ENCODE data around the gene ITPR1. TPM values are rescaled to one million over a fixed set of nuclear protein-coding genes. Genes with fewer than 3 reads are reported as not detected.

Gene ITPR1
- total and polyA plus RNA-seq, 4 experiments from 2014 or later = 6.1 to 72.8 (median 44.2) TPM

GRCh38 chr3:4848176-4848825 lies 355.2 kb downstream of the ITPR1 start:
- intact Hi-C loops (cut with micrococcal nuclease) = no loop called here
- Mint-ChIP-seq H3K4me1 (peaks cover 67 to 86% (median 76%) of the 10 kb centered on the region in 4 donors), H3K4me3 (peak overlapping the region in 7 of 8 donors; percentile 8 to 81 (median 20)), H3K27me3 (no peaks in the 10 kb centered on the region), H3K27ac (peak overlapping the region; percentile 91 to 99 (median 94)), H3K36me3 (peaks cover 2 to 6% of the 10 kb centered on the region in 2 donors), H3K9me3 (no peaks in the 10 kb centered on the region)
- no peaks in the 10 kb centered on the region for H3K9me3 ChIP-seq (ENCODE audit: control insufficient read depth in 1 of 2, low read length in 2 of 2)
- H3K27me3 ChIP-seq (ENCODE audit: insufficient read depth, low read length) = no peaks in the 10 kb centered on the region
- CTCF ChIA-PET (ENCODE audit: partially characterized antibody) = interaction anchor here (0.7 to 2.3 kb wide), 3 partner anchors 14 to 137 kb away, joined by 3 to 5 read pairs (median 3); no protein-coding TSS in a partner anchor
- H3K4me1 ChIP-seq (ENCODE audit: insufficient read depth, low read length) = peaks cover 93% of the 10 kb centered on the region
- POLR2A ChIA-PET (ENCODE audit: partially characterized antibody) = interaction anchor here (1.2 to 6.3 kb wide), 2 partner anchors 13 to 26 kb away, joined by 4 to 42 read pairs; no protein-coding TSS in a partner anchor
- H3K27ac ChIP-seq (ENCODE audit: low read depth, low read length) = peak overlapping the region; percentile 69
- no peak for DNase-seq
- no peak overlapping the region for H3K4me3 ChIP-seq (ENCODE audit: low read length in 2 of 2)
- no peaks in the 10 kb centered on the region for H3K36me3 ChIP-seq (ENCODE audit: insufficient read depth, low read length)

- POLR2A ChIA-PET (ENCODE audit: partially characterized antibody) = interaction anchor here (0.7 to 6.3 kb wide), 7 partner anchors 14 to 135 kb away, joined by 3 to 42 read pairs (median 9); no protein-coding TSS in a partner anchor
Observed at GRCh38 chr3:4849136-4849535, 356.0 kb downstream of the ITPR1 start.

GRCh38 chr3:4849739-4850138 lies 356.6 kb downstream of the ITPR1 start:
- ChIA-PET POLR2A (ENCODE audit: partially characterized antibody) (interaction anchor here (0.7 to 6.3 kb wide), 8 partner anchors 15 to 134 kb away, joined by 3 to 42 read pairs (median 9); no protein-coding TSS in a partner anchor), CTCF (ENCODE audit: partially characterized antibody) (interaction anchor here (1.4 to 2.2 kb wide), 8 partner anchors 10 to 138 kb away, joined by 3 to 10 read pairs (median 5); no protein-coding TSS in a partner anchor)
- peaks cover 87% of the 10 kb centered on the region for H3K4me1 ChIP-seq (ENCODE audit: insufficient read depth, low read length)
- peak overlapping the region in 7 of 8 donors; percentile 21 to 81 (median 53) for H3K4me3 Mint-ChIP-seq
- no peaks in the 10 kb centered on the region for H3K27me3 ChIP-seq (ENCODE audit: insufficient read depth, low read length)
- no peaks in the 10 kb centered on the region for H3K36me3 ChIP-seq (ENCODE audit: insufficient read depth, low read length)
- no peak overlapping the region for H3K4me3 ChIP-seq (ENCODE audit: low read length in 2 of 2)
- DNase-seq = no peak
- peak overlapping the region; percentile 91 to 99 (median 97) for H3K27ac Mint-ChIP-seq
- peak overlapping the region; percentile 69 for H3K27ac ChIP-seq (ENCODE audit: low read depth, low read length)
- H3K4me1 Mint-ChIP-seq = peaks cover 70 to 90% (median 78%) of the 10 kb centered on the region in 4 donors
- intact Hi-C loops (cut with micrococcal nuclease) = no loop called here
- H3K9me3 Mint-ChIP-seq = no peaks in the 10 kb centered on the region
- H3K9me3 ChIP-seq (ENCODE audit: control insufficient read depth in 1 of 2, low read length in 2 of 2) = no peaks in the 10 kb centered on the region
- H3K27me3 Mint-ChIP-seq = no peaks in the 10 kb centered on the region
- H3K36me3 Mint-ChIP-seq = peaks cover 0 to 2% of the 10 kb centered on the region in 2 donors

More at GRCh38 chr3:4849136-4849535, 356.0 kb downstream of the ITPR1 start:
- H3K27ac Mint-ChIP-seq = peak overlapping the region; percentile 91 to 99 (median 94)
- peaks cover 0 to 2% of the 10 kb centered on the region in 2 donors for H3K36me3 Mint-ChIP-seq
- no peaks in the 10 kb centered on the region for H3K9me3 ChIP-seq (ENCODE audit: control insufficient read depth in 1 of 2, low read length in 2 of 2)
- no peak overlapping the region for H3K4me3 ChIP-seq (ENCODE audit: low read length in 2 of 2)
- H3K36me3 ChIP-seq (ENCODE audit: insufficient read depth, low read length) = no peaks in the 10 kb centered on the region
- H3K27me3 Mint-ChIP-seq = no peaks in the 10 kb centered on the region
- H3K9me3 Mint-ChIP-seq = no peaks in the 10 kb centered on the region
- H3K4me3 Mint-ChIP-seq = peak overlapping the region in 4 of 8 donors; percentile 4 to 81 (median 24)
- no peaks in the 10 kb centered on the region for H3K27me3 ChIP-seq (ENCODE audit: insufficient read depth, low read length)
- intact Hi-C loops (cut with micrococcal nuclease) = no loop called here
- no peak for DNase-seq
- peaks cover 93% of the 10 kb centered on the region for H3K4me1 ChIP-seq (ENCODE audit: insufficient read depth, low read length)
- CTCF ChIA-PET (ENCODE audit: partially characterized antibody) = interaction anchor here (1.5 to 1.8 kb wide), 4 partner anchors 15 to 138 kb away, joined by 3 to 7 read pairs (median 5); no protein-coding TSS in a partner anchor
- peak overlapping the region; percentile 69 for H3K27ac ChIP-seq (ENCODE audit: low read depth, low read length)
- H3K4me1 Mint-ChIP-seq = peaks cover 69 to 87% (median 78%) of the 10 kb centered on the region in 4 donors

GRCh38 chr3:4850211-4850927 lies 357.2 kb downstream of the ITPR1 start:
- Histone ChIP-seq H3K27me3 (ENCODE audit: insufficient read depth, low read length) (no peaks in the 10 kb centered on the region), H3K36me3 (ENCODE audit: insufficient read depth, low read length) (no peaks in the 10 kb centered on the region), H3K9me3 (ENCODE audit: control insufficient read depth in 1 of 2, low read length in 2 of 2) (no peaks in the 10 kb centered on the region), H3K4me3 (ENCODE audit: low read length in 2 of 2) (no peak overlapping the region), H3K4me1 (ENCODE audit: insufficient read depth, low read length) (peaks cover 81% of the 10 kb centered on the region), H3K27ac (ENCODE audit: low read depth, low read length) (peak overlapping the region; percentile 69)
- H3K36me3 Mint-ChIP-seq = peaks cover 2 to 5% of the 10 kb centered on the region in 2 donors
- intact Hi-C loops (cut with micrococcal nuclease) = no loop called here
- POLR2A ChIA-PET (ENCODE audit: partially characterized antibody) = interaction anchor here (0.7 to 6.3 kb wide), 11 partner anchors 10 to 134 kb away, joined by 3 to 42 read pairs (median 8); no protein-coding TSS in a partner anchor
- H3K4me1 Mint-ChIP-seq = peaks cover 70 to 90% (median 78%) of the 10 kb centered on the region in 4 donors
- DNase-seq = peak in 3 of 5 donors; percentile 35 to 67 (median 52)
- peak overlapping the region in 7 of 8 donors; percentile 23 to 81 (median 53) for H3K4me3 Mint-ChIP-seq
- H3K9me3 Mint-ChIP-seq = no peaks in the 10 kb centered on the region
- CTCF ChIA-PET (ENCODE audit: partially characterized antibody) = interaction anchor here (0.9 to 2.2 kb wide), 11 partner anchors 9 to 139 kb away, joined by 3 to 10 read pairs (median 4); no protein-coding TSS in a partner anchor
- peak overlapping the region; percentile 91 to 99 (median 97) for H3K27ac Mint-ChIP-seq
- H3K27me3 Mint-ChIP-seq = no peaks in the 10 kb centered on the region

- Histone ChIP-seq H3K4me1 (ENCODE audit: insufficient read depth, low read length) (peaks cover 81% of the 10 kb centered on the region), H3K27me3 (ENCODE audit: insufficient read depth, low read length) (no peaks in the 10 kb centered on the region), H3K4me3 (ENCODE audit: low read length in 2 of 2) (no peak overlapping the region), H3K9me3 (ENCODE audit: control insufficient read depth in 1 of 2, low read length in 2 of 2) (no peaks in the 10 kb centered on the region), H3K27ac (ENCODE audit: low read depth, low read length) (peak overlapping the region; percentile 69), H3K36me3 (ENCODE audit: insufficient read depth, low read length) (no peaks in the 10 kb centered on the region)
- peak; percentile 60 to 76 (median 63) for DNase-seq
- Mint-ChIP-seq H3K27me3 (no peaks in the 10 kb centered on the region), H3K4me1 (peaks cover 66 to 90% (median 77%) of the 10 kb centered on the region in 4 donors), H3K27ac (peak overlapping the region; percentile 91 to 99 (median 97)), H3K4me3 (peak overlapping the region in 6 of 8 donors; percentile 23 to 81 (median 46)), H3K9me3 (no peaks in the 10 kb centered on the region), H3K36me3 (peaks cover 4 to 9% of the 10 kb centered on the region in 2 donors)
- ChIA-PET POLR2A (ENCODE audit: partially characterized antibody) (interaction anchor here (0.8 to 6.3 kb wide), 9 partner anchors 11 to 133 kb away, joined by 3 to 42 read pairs (median 9); no protein-coding TSS in a partner anchor), CTCF (ENCODE audit: partially characterized antibody) (interaction anchor here (0.9 to 2.2 kb wide), 11 partner anchors 9 to 139 kb away, joined by 3 to 10 read pairs (median 4); no protein-coding TSS in a partner anchor)
- intact Hi-C loops (cut with micrococcal nuclease) = no loop called here
Observed at GRCh38 chr3:4850928-4851265, 357.7 kb downstream of the ITPR1 start.

GRCh38 chr3:4852780-4853748 lies 359.9 kb downstream of the ITPR1 start:
- Mint-ChIP-seq H3K27me3 (no peaks in the 10 kb centered on the region), H3K9me3 (no peaks in the 10 kb centered on the region), H3K27ac (peak overlapping the region; percentile 61 to 97 (median 86)), H3K4me3 (peak overlapping the region in 4 of 8 donors; percentile 6 to 64 (median 24)), H3K36me3 (peaks cover 6 to 20% of the 10 kb centered on the region in 2 donors), H3K4me1 (peaks cover 51 to 82% (median 70%) of the 10 kb centered on the region in 4 donors)
- Histone ChIP-seq H3K36me3 (ENCODE audit: insufficient read depth, low read length) (no peaks in the 10 kb centered on the region), H3K27me3 (ENCODE audit: insufficient read depth, low read length) (no peaks in the 10 kb centered on the region), H3K4me3 (ENCODE audit: low read length in 2 of 2) (no peak overlapping the region), H3K9me3 (ENCODE audit: control insufficient read depth in 1 of 2, low read length in 2 of 2) (no peaks in the 10 kb centered on the region), H3K4me1 (ENCODE audit: insufficient read depth, low read length) (peaks cover 64% of the 10 kb centered on the region), H3K27ac (ENCODE audit: low read depth, low read length) (peak overlapping the region; percentile 12)
- intact Hi-C loops (cut with micrococcal nuclease) = no loop called here
- POLR2A ChIA-PET (ENCODE audit: partially characterized antibody) = interaction anchor here (1.0 to 1.9 kb wide), 4 partner anchors 9 to 125 kb away, joined by 3 to 8 read pairs (median 4); no protein-coding TSS in a partner anchor
- DNase-seq = no peak
- CTCF ChIA-PET (ENCODE audit: partially characterized antibody) = interaction anchor here (0.9 to 1.3 kb wide), 3 partner anchors 18 to 142 kb away, joined by 4 to 5 read pairs (median 4); no protein-coding TSS in a partner anchor
